Lung (tissue), 12 donors: Measurements from ENCODE around the gene LSMEM2. TPM values are rescaled to one million over a fixed set of nuclear protein-coding genes. Genes with fewer than 3 reads are reported as not detected.
"Not testable (repeated sequence)": the region's sequence is repeated elsewhere in the genome, so short reads cannot be mapped to it uniquely, and the experiment has no call there.

Experiments used
- ATAC-seq: fragments of 200-7000 bp; cut with Tn5 transposase; one replicate; pipeline ENCODE4 v1.9.1; 2020; ENCODE audit warnings: moderate number of reproducible peaks; ENCODE audit not compliant: insufficient read depth, low FRiP score
- DNase-seq, 3 donors: peaks; one replicate each; pipeline ENCODE4 v3.0.0-alpha.2; 2013 to 2017
- H3K27ac ChIP-seq, 2 donors: one replicate each; pipeline ENCODE4 v1.5.1; 2013; ENCODE audit warnings: mild to moderate bottlenecking in 2 of 2, moderate library complexity in 2 of 2, control low read depth in 1 of 2, inconsistent platforms in 1 of 2, low read depth in 1 of 2, low read length in 1 of 2
- H3K27me3 ChIP-seq, 3 donors: one replicate each; pipeline ENCODE4 v1.5.1; 2013; ENCODE audit warnings: low read length in 2 of 3; ENCODE audit not compliant: control insufficient read depth in 3 of 3, insufficient read depth in 3 of 3
- H3K36me3 ChIP-seq, 4 donors: one replicate each; pipeline ENCODE4 v1.5.1; 2013; ENCODE audit warnings: low read length in 4 of 4, mild to moderate bottlenecking in 1 of 4, moderate library complexity in 1 of 4; ENCODE audit not compliant: control insufficient read depth in 4 of 4, insufficient read depth in 4 of 4
- H3K4me1 ChIP-seq, 5 donors: one replicate each; pipeline ENCODE4 v1.5.1; 2013; ENCODE audit warnings: low read length in 5 of 5, mild to moderate bottlenecking in 2 of 5, moderate library complexity in 1 of 5; ENCODE audit not compliant: control insufficient read depth in 5 of 5, insufficient read depth in 5 of 5
- H3K4me3 ChIP-seq: one replicate; pipeline ENCODE4 v1.5.1; 2013; ENCODE audit warnings: mild to moderate bottlenecking, control low read depth, moderate library complexity
- H3K9ac ChIP-seq, 2 donors: one replicate each; pipeline ENCODE4 v1.5.1; 2013; ENCODE audit warnings: low read length in 2 of 2, control low read depth in 1 of 2; ENCODE audit not compliant: insufficient read depth in 1 of 2
- H3K9me3 ChIP-seq, 4 donors: one replicate each; pipeline ENCODE4 v1.5.1; 2013; ENCODE audit warnings: low read length in 3 of 4, mild to moderate bottlenecking in 1 of 4, moderate library complexity in 1 of 4; ENCODE audit not compliant: control insufficient read depth in 4 of 4, insufficient read depth in 3 of 4
- CTCF ChIP-seq: IDR thresholded peaks from 2 replicates; pipeline ENCODE4 v1.5.1; 2012; ENCODE audit warnings: mild to moderate bottlenecking; ENCODE audit errors: control extremely low read depth, extremely low read depth
- WGBS, 2 donors: extraction: QIAGEN DNeasy Blood & Tissue Kit; methylation state at CpG; one replicate each; pipeline ENCODE4 v1.1.7; 2013; 5-methylcytosine and 5-hydroxymethylcytosine counted together
- polyA plus RNA-seq, 2 donors: library from polyadenylated mRNA; stranded (reverse); fragments of 200-250 nt; gene quantifications; one replicate each; pipeline ENCODE4 v1.2.1, GENCODE V29; 2013
- total RNA-seq, 2 donors: library from RNA; depleted of rRNA in 1 of 2; stranded (reverse); fragments of >200 nt in 1 of 2; gene quantifications; one replicate each; pipeline ENCODE4 v1.2.1, GENCODE V29; 2014 to 2021
- donor health status: control.
- donor health status: control.
- donor health status: Bipolar disorder and iron deficiency.
- donor health status: healthy.
- donor health status: DM: yes; HTN: yes; CAD: no.

Gene LSMEM2
- total and polyA plus RNA-seq, 4 donors: 0.10 to 0.49 (median 0.12) TPM; not detected in 1

GRCh38 chr3:50271314-50271936 lies 7.5 kb upstream of the LSMEM2 start:
- Histone ChIP-seq H3K9me3 (no peaks in the 10 kb centered on the region), H3K4me1 (peaks cover 0 to 47% (median 26%) of the 10 kb centered on the region in 5 donors), H3K27ac (peak overlapping the region in 1 of 2 donors; percentile 0), H3K27me3 (peaks cover 0 to 27% (median 21%) of the 10 kb centered on the region in 3 donors), H3K4me3 (no peak overlapping the region), H3K9ac (no peak overlapping the region), H3K36me3 (peaks cover 0 to 1% (median 0%) of the 10 kb centered on the region in 4 donors)
- ATAC-seq (no peak), DNase-seq (no peak)
- WGBS, 2 donors: 68 to 88% methylated on average over 10 of the region's 10 CpGs
- TF ChIP-seq CTCF: no peak

GRCh38 chr3:50272538-50272910 lies 6.4 kb upstream of the LSMEM2 start:
- H3K9ac ChIP-seq, H3K27ac ChIP-seq, H3K36me3 ChIP-seq, ATAC-seq, DNase-seq, H3K4me3 ChIP-seq, H3K9me3 ChIP-seq: not testable (repeated sequence)
- H3K4me1 ChIP-seq: peaks cover 0 to 37% (median 24%) of the 10 kb centered on the region in 5 donors
- peaks cover 0 to 32% (median 22%) of the 10 kb centered on the region in 3 donors for H3K27me3 ChIP-seq
- WGBS, 2 donors: 74 to 75% methylated on average over 10 of the region's 10 CpGs

- Histone ChIP-seq H3K9me3 (no peaks in the 10 kb centered on the region), H3K27ac (peak overlapping the region in 1 of 2 donors; percentile 12), H3K9ac (no peak overlapping the region), H3K4me3 (peak overlapping the region; percentile 11), H3K4me1 (peaks cover 0 to 32% (median 21%) of the 10 kb centered on the region in 5 donors), H3K27me3 (peaks cover 0 to 37% (median 25%) of the 10 kb centered on the region in 3 donors), H3K36me3 (peaks cover 0 to 3% (median 0%) of the 10 kb centered on the region in 4 donors)
- ATAC-seq (peak; percentile 71), DNase-seq (peak; percentile 80 to 86 (median 83))
- 3 to 6% methylated on average over 48 to 61 of the region's 61 CpGs for WGBS, 2 donors
- TF ChIP-seq CTCF: peak; percentile 98
Observed at GRCh38 chr3:50272911-50273688, 5.8 kb upstream of the LSMEM2 start.

- no peak overlapping the region for H3K27ac ChIP-seq
- ATAC-seq (no peak), DNase-seq (no peak)
- H3K9ac ChIP-seq: no peak overlapping the region
- no peak for TF ChIP-seq CTCF
- peaks cover 0 to 26% (median 18%) of the 10 kb centered on the region in 5 donors for H3K4me1 ChIP-seq
- WGBS, 2 donors: 49 to 55% methylated on average over 19 to 31 of the region's 31 CpGs
- peaks cover 0 to 38% (median 27%) of the 10 kb centered on the region in 3 donors for H3K27me3 ChIP-seq
- no peak overlapping the region for H3K4me3 ChIP-seq
- H3K9me3 ChIP-seq: no peaks in the 10 kb centered on the region
- H3K36me3 ChIP-seq: peaks cover 0 to 3% (median 0%) of the 10 kb centered on the region in 4 donors
Observed at GRCh38 chr3:50273689-50274065, 5.2 kb upstream of the LSMEM2 start.
